ENCODE data around the gene KHNYN.

DNA sequence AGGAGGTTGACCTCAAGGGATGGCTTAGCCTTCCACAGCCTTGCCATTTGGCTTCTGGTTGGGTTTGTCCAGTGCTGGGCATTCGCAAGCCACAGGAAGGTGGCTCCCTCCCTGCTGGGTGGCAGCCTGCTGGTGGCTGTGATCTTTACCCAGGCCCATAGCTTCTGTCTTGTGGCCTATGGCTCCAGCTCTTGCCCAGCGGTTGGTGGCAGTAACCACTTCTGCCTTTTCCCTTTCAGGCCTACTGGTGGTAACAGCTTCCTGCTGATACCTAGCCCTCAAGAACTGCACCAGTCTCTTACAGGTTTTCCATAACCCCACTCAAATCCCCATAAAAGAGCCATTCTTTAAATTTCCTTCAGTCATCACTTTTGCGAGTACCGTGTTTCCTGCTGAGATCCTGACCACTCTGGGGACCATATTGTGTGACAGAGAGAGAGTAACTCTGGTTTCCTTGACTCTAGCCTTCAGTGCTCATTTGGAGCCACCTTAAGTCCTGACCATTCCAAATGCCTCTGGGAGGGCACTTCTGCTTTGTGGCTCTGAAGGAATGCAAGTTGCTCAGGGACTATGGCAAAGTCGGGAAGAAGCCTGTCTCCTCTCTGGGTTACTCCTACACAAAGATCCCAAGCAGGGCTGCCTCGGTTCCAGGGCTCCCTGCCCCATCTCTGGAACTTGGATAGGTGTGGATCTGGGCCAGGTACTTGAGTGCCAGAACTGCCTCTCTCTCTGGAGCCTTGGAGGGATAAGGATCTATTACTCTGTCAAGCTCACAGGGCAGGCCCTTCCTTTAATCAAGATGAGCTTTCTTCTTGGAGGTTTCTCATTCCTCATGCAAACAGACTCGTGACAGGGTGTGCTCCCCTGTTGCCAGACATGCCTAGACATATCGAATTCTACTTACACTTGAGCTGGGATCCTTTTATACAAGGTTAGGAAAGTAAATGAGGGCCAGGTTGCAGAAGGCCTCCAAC is 33.9 kb upstream of the KHNYN start:
- TF ChIP-seq SP1 (IDR thresholded peaks at IDR 0.05) (no peak), ELF4 (IDR thresholded peaks at IDR 0.05) (no peak), NFRKB (IDR thresholded peaks at IDR 0.05) (no peak), FOXK2 (IDR thresholded peaks at IDR 0.05) (no peak), ZNF384 (IDR thresholded peaks at IDR 0.05) (no peak), FOXM1 (IDR thresholded peaks at IDR 0.05; ENCODE audit: borderline replicate concordance) (no peak), SUZ12 (IDR thresholded peaks at IDR 0.05) (no peak), PKNOX1 (IDR thresholded peaks at IDR 0.05) (no peak), FOXA1 (IDR thresholded peaks at IDR 0.05) (no peak), LEF1 (IDR thresholded peaks at IDR 0.05; ENCODE audit: borderline replicate concordance) (no peak), CTBP1 (IDR thresholded peaks at IDR 0.05; ENCODE audit: borderline replicate concordance) (no peak), HDGF (IDR thresholded peaks at IDR 0.05; ENCODE audit: borderline replicate concordance) (no peak), BHLHE40 (IDR thresholded peaks at IDR 0.05; ENCODE audit: borderline replicate concordance) (no peak)
